CD4-positive, alpha-beta T cell treated with Interleukin-17A for 1 hour (primary cell): ENCODE measurements around the gene PTPRD.
"Not testable (repeated sequence)": the region's sequence is repeated elsewhere in the genome, so short reads cannot be mapped to it uniquely, and the experiment has no call there.

Source experiments
- DNase-seq: peaks from one replicate; pipeline ENCODE4 v3.0.0-alpha.2; 2020

The PTPRD gene

GRCh38 chr9:9560382-9561035, 1052.3 kb downstream of the PTPRD start:
- no peak for DNase-seq

GRCh38 chr9:9558907-9559306, 1053.9 kb downstream of the PTPRD start:
- DNase-seq = no peak

DNA sequence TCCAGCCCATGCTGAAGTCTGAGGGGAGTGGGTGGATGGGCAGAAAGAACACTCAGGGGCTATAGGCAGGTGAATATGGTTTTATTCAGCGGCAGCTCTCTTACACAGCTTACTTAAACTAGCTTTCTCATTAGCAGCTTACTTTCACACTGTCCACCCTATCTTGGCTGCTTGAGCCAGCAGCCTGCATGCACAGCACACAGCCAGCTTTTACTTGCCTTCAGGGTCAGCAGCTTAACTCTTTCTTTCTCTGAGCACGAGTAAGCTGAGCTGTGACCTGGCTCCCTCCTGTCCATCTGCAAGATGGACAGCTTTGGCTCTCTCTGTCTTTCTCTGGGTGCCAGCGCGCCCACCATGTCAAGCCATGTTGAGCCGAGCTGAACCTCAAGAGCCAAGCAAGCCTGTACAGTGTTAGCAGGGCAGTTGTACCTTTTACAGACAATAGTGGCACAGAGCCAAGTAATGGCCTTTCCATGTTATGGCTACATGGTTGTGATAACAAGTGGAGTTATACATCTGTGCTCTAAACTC, 1054.9 kb downstream of the PTPRD start:
- no peak for DNase-seq

DNA sequence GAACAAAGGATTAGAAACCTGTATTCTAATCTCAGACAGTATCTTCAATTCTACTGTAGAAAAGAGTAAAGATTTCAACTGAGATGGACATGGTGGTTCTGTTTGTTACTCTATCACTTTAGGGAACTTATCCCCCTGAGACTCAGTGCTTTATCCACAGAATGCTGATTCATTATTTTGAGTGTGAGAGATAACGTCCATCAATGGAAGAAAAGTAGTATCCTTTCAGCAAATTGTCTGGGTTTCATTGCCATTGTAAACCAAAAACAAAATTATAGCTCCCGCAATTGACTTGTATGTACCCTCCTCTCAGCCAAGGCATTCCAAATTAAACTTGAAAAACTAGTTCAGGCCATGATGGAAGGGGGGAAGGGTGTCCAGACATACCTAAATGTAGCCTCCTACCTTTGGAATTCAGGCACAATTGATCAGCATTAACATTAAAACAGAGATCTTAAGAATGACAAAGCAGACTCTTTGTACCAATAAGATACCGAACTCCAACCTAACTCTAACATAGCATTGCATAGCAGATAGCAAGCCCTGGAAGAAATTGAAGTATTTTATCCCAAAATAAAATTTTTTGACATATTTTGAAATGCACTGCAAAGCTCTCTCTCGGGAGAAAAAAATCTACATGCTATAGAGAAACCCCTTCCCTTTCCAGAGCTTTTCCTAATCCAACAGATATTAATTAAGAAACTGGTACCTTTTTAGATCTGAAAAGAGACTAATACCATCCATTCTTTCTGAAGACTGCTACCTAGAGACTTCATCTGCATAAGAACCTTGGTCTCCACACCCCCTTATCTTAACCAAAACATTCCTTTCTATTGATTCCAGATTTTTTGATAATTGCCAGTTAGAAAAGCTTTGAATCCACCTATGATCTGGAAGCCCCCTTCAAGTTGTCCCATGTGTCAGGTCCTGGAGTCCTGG, 1055.7 kb downstream of the PTPRD start:
- no peak for DNase-seq

DNA sequence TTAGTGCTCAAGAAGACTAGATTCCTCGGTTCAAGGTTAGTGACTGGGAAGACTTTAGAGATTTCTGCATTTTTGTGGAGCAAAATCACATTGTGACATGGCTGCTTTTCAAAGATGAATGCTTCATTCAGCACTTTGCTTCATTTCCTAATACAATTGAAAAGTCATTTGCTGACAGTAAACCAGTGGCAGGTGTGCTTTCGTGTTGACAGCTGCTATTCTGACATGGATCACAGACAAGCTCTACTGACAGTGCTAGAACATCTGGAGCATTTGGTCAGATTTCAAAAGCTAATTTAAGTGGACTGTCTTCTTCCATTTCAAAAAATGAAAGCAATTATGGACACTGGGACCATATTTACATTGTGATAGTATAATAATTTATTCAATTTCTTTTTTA, 1060.1 kb downstream of the PTPRD start:
- no peak for DNase-seq

- DNase-seq = no peak
Measured at GRCh38 chr9:9538766-9539165, 1074.0 kb downstream of the PTPRD start.

DNA sequence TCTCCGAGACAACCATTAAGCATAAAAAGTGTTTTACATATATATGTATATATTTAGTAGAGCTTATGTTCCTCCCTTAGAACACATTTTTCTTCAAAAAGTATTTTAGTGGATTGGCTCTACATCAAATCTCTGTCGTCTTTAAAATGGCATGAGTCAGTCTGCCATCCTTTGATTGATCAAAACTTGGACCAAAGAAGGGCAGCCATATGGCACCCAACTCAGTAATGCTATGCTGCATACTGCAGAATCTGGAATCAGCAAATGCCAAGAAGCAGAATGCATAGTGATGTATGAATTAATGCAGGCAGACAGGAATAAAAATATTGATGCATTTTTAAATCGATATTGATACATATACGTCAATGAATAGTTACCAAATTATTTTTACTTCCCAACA, 1074.4 kb downstream of the PTPRD start:
- DNase-seq = no peak

- DNase-seq = no peak
Measured at GRCh38 chr9:9536523-9536922, 1076.3 kb downstream of the PTPRD start.

- no peak for DNase-seq
Measured at GRCh38 chr9:9523476-9524139, 1089.2 kb downstream of the PTPRD start.

DNA sequence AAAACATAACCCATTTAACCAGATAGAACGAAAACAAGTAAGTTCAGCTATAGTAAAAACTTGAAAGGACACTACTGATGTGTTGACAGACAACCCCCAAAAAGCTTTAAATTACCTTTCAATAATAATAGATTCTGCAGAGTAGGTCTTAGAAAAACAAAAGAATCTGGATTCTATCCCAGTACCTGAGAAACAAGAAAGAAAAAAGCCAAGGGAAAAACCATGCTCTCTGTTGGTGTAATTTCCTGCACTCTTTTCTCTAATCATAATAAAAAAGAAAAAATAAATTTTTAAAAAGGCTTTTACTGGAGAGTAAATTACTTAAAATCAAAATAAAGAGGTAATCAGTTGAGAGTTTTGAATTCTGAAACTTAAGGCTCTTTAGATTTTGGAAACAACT, 1090.4 kb downstream of the PTPRD start:
- no peak for DNase-seq

GRCh38 chr9:9521033-9521779, 1091.6 kb downstream of the PTPRD start:
- no peak for DNase-seq

- DNase-seq = no peak
Measured at GRCh38 chr9:9504869-9505268, 1107.9 kb downstream of the PTPRD start.

- DNase-seq = no peak
Measured at GRCh38 chr9:9499546-9499945, 1113.3 kb downstream of the PTPRD start.

DNA sequence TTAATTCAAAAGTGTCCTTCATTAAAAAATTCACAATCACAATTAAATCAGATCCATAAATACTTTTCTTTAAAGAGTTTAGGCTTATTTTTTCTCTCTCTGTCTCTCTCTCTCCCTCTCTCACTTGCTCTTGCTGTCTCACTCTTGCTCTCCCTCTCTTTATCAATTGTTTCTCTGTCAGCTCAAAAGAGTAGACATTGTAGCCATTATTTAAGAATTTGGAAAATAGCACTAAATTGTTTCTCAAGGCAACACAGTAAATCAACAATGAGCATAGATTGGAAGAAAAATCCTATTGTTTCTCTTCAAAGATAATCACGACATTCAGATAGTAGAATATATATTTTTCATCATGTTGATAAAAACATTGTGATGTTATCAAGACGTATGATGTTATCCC, 1114.0 kb downstream of the PTPRD start:
- no peak for DNase-seq

DNA sequence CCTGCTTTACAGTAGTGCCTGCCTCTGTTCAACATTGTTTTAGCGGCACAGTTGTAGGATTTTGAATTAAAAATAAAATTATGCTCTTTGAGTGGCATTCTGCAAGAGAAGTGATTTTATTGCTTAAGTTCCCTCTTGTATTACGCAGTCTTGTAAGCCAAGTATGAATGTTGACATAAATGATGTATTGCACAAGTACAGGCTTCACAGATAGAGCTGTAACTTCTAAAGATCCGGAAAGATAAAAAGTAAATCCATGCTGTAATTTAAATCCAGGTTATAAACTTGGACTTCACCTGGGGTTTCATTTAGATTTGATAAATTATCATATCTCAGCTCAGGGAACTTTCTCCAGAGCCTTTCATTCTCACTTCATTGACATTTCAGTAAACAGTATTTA, 1114.7 kb downstream of the PTPRD start:
- no peak for DNase-seq

DNA sequence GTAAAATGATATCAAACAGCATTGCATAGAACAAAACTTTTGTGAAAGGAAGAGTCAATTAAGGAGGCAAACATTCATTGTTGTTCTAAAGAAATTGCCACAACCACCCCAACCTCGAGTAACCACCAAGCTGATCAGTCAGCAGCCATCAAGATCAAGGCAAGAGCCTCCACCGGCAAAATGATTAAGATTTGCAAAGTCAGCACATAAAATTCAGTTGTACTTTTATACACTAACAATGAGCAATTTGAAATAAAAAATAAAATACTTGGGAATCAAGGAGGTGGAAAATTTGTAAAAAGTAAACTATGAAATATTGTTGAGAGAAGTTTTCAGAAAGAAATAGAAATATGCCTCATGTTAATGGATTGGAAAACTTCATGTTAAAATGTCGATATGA, 1118.5 kb downstream of the PTPRD start:
- no peak for DNase-seq

DNA sequence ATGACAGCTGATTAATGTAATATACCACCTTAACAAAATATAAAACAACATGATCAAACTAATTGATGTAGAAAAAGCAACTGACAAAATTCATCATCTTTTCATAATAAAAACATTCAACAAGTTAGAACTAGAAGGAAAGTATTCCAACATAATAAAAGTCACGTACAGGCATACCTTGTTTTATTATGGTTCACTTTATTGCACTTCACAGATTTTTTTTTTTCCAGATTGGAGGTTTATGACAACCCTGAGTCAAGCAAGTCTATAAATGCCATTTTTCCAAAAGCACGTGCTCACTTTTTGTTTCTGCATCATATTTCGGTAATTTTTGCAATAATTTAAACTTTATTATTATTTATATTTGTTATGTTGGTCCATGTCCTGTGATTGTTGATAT, 1120.3 kb downstream of the PTPRD start:
- DNase-seq = no peak

DNA sequence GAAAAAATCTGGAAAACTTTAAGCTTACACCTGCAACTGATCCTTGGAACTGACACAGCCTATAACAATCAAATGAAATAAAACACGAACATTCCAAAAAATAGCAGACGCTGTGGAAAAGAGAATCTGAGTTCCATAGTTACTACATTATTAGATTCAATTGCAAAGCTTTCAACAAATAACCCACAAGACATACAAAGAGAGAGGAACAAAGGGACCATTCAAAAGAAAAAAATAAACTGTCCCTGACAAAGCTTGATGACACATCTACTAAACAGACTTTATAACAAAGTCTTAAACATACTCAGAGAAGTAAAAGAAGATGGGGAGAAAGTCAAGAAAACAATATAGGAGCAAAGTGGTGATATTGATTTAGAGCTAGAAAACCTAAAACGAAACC, 1123.6 kb downstream of the PTPRD start:
- no peak for DNase-seq

- no peak for DNase-seq
Measured at GRCh38 chr9:9483175-9483574, 1129.6 kb downstream of the PTPRD start.

DNA sequence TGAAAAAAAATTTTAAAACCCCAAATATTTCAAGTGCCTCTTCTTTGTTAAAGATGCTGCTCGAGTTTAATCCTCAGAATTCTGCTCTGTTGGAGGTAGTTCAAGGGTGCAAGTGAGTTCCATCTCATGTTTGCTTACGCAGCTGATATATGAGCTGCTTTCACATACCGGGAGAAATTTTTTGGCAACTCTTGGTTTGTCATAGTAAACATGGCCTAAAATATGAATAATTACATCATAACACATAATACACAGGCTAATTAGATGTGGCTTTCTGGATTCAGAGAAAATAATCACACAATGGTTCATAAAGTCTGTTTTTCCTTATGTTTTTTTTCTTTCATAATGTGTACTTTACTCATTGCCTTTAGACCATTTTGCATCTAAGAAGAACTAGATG, 1134.1 kb downstream of the PTPRD start:
- DNase-seq = no peak

- DNase-seq = no peak
Measured at GRCh38 chr9:9469271-9469670, 1143.5 kb downstream of the PTPRD start.

GRCh38 chr9:9441874-9442273, 1170.9 kb downstream of the PTPRD start:
- DNase-seq = not testable (repeated sequence)

- DNase-seq = no peak
Measured at GRCh38 chr9:9437641-9438040, 1175.2 kb downstream of the PTPRD start.
